ENCODE data around the gene CHMP4B.
A peak's percentile ranks its signal among the peaks of the same experiment; 100 is the strongest.

CHMP4B gene

GRCh38 chr20:33864324-33864963, 53.3 kb downstream of the CHMP4B start:
- H3K27me3 ChIP-seq (ENCODE audit: control insufficient read depth, insufficient read depth, low read length): no peaks in the 10 kb centered on the region
- H3K4me3 ChIP-seq (ENCODE audit: low read length): no peak overlapping the region
- no peak overlapping the region for H3K9ac ChIP-seq (ENCODE audit: low read length)
- H3K4me1 ChIP-seq (ENCODE audit: control insufficient read depth, insufficient read depth, low read length): no peaks in the 10 kb centered on the region
- H3K36me3 ChIP-seq (ENCODE audit: control insufficient read depth, insufficient read depth, low read length): no peaks in the 10 kb centered on the region
- no peak overlapping the region for H3K27ac ChIP-seq (ENCODE audit: low read depth, low read length)

- H3K4me3 ChIP-seq (ENCODE audit: low read length): no peak overlapping the region
- peaks cover under 1% of the 10 kb centered on the region for H3K4me1 ChIP-seq (ENCODE audit: control insufficient read depth, insufficient read depth, low read length)
- H3K27me3 ChIP-seq (ENCODE audit: control insufficient read depth, insufficient read depth, low read length): no peaks in the 10 kb centered on the region
- H3K9ac ChIP-seq (ENCODE audit: low read length): no peak overlapping the region
- no peak overlapping the region for H3K27ac ChIP-seq (ENCODE audit: low read depth, low read length)
- H3K36me3 ChIP-seq (ENCODE audit: control insufficient read depth, insufficient read depth, low read length): no peaks in the 10 kb centered on the region
These were observed 54.7 kb downstream of the CHMP4B start for GRCh38 chr20:33865761-33866370.

DNA sequence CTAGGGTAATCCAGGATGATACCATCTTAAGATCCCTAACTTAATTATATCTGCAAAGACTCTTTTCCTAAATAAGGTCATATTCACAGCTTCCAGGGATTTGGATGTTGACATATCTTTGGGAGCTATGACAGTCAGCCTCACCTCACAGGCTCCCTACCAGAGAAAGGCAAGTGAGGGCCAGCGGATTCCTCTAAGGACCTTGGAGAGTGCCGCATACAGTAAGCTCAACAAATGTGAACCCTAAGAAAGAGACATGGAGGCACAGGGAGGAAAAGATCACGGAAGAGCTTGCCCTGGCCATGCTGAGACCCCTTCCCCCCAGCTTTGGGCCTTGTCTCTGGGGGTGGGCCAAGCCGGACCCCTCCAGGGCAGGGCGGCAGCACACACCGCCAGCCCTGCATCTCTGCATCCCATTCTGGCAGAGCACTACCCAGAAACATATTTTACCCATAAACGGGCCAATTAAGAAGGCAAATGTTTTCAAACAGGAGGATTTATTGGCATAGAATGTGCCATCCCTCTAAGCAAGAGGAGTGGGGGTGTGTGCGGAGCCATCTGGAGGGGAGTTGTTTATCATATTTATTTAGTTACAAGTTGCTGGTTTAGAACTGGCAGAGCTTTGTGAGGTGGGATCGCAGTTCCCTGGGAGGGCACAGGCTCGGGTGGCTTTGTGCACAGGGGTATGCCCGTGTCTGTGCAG, 55.4 kb downstream of the CHMP4B start:
- Histone ChIP-seq H3K4me3 (ENCODE audit: low read length) (no peak overlapping the region), H3K27me3 (ENCODE audit: control insufficient read depth, insufficient read depth, low read length) (no peaks in the 10 kb centered on the region), H3K4me1 (ENCODE audit: control insufficient read depth, insufficient read depth, low read length) (peaks cover 5% of the 10 kb centered on the region), H3K9ac (ENCODE audit: low read length) (no peak overlapping the region), H3K36me3 (ENCODE audit: control insufficient read depth, insufficient read depth, low read length) (no peaks in the 10 kb centered on the region), H3K27ac (ENCODE audit: low read depth, low read length) (no peak overlapping the region)

DNA sequence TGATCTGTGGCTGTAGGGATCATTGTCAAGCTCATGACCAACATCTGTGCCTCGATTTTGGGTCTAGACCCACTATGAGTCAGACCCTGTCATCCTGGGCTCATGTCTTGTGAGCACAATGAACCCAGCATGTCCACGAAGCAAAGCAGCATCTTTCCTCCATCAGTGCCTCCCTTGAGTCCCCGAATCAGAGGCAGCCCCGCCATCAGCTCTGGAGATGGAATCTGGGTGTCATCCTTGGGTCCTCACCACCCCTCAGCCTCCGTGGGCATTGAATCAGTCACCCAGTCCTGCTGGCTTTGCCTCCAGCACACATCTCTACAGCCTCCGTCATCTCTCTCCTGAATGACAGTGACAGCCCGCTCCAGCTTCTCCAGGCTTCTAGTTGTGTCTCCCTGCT, 56.9 kb downstream of the CHMP4B start:
- Histone ChIP-seq H3K4me1 (ENCODE audit: control insufficient read depth, insufficient read depth, low read length) (peaks cover 10% of the 10 kb centered on the region), H3K9ac (ENCODE audit: low read length) (no peak overlapping the region), H3K27ac (ENCODE audit: low read depth, low read length) (no peak overlapping the region), H3K4me3 (ENCODE audit: low read length) (no peak overlapping the region), H3K27me3 (ENCODE audit: control insufficient read depth, insufficient read depth, low read length) (no peaks in the 10 kb centered on the region), H3K36me3 (ENCODE audit: control insufficient read depth, insufficient read depth, low read length) (no peaks in the 10 kb centered on the region)

- Histone ChIP-seq H3K4me3 (ENCODE audit: low read length) (no peak overlapping the region), H3K27me3 (ENCODE audit: control insufficient read depth, insufficient read depth, low read length) (no peaks in the 10 kb centered on the region), H3K9ac (ENCODE audit: low read length) (no peak overlapping the region), H3K4me1 (ENCODE audit: control insufficient read depth, insufficient read depth, low read length) (peaks cover 10% of the 10 kb centered on the region), H3K36me3 (ENCODE audit: control insufficient read depth, insufficient read depth, low read length) (no peaks in the 10 kb centered on the region), H3K27ac (ENCODE audit: low read depth, low read length) (no peak overlapping the region)
These were observed 57.4 kb downstream of the CHMP4B start for GRCh38 chr20:33868595-33868994.

DNA sequence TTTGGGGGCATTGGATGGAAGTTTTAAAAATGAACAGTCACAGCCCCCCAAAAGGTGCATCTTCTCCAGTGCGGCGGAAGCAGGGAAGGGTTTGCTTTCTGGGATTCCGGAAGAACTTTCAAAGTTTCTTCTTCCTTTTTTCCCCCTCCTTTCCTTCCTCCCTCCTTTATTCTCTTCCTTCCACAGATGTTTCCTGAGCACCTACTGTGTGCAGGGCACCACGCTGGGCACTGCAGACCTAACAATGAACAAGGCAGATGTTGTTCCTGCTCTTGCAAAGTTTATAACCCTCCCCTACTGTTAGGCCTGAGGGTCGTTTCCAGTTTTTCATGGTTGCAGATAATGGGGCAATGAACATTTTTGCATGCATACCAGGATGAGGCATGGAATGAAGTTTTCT, 58.1 kb downstream of the CHMP4B start:
- no peak overlapping the region for H3K4me3 ChIP-seq (ENCODE audit: low read length)
- no peak overlapping the region for H3K9ac ChIP-seq (ENCODE audit: low read length)
- peaks cover 10% of the 10 kb centered on the region for H3K4me1 ChIP-seq (ENCODE audit: control insufficient read depth, insufficient read depth, low read length)
- H3K36me3 ChIP-seq (ENCODE audit: control insufficient read depth, insufficient read depth, low read length): no peaks in the 10 kb centered on the region
- H3K27ac ChIP-seq (ENCODE audit: low read depth, low read length): no peak overlapping the region
- H3K27me3 ChIP-seq (ENCODE audit: control insufficient read depth, insufficient read depth, low read length): no peaks in the 10 kb centered on the region

DNA sequence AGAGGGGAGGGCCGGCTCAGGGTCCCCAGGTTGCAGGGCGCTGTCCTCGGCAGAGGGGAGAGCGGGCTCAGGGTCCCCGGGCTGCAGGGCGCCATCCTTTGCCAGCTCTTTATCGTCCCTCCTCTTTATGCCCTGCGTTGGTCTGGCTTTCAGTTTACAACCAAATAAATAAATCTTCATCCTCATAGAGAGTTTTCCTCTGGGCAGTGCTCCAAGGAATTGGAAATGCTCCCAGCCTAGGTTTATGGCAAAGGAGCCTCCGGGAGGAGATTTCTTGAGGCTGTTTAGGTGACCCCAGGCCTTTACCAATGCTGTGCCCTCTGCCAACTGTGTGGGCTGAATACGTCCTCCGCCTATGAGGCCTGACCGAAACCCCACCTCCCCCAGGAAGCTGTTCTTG, 60.2 kb downstream of the CHMP4B start:
- Histone ChIP-seq H3K27ac (ENCODE audit: low read depth, low read length) (peak overlapping the region; percentile 8), H3K9ac (ENCODE audit: low read length) (no peak overlapping the region), H3K36me3 (ENCODE audit: control insufficient read depth, insufficient read depth, low read length) (no peaks in the 10 kb centered on the region), H3K4me3 (ENCODE audit: low read length) (peak overlapping the region; percentile 41), H3K27me3 (ENCODE audit: control insufficient read depth, insufficient read depth, low read length) (no peaks in the 10 kb centered on the region), H3K4me1 (ENCODE audit: control insufficient read depth, insufficient read depth, low read length) (peaks cover 10% of the 10 kb centered on the region)

DNA sequence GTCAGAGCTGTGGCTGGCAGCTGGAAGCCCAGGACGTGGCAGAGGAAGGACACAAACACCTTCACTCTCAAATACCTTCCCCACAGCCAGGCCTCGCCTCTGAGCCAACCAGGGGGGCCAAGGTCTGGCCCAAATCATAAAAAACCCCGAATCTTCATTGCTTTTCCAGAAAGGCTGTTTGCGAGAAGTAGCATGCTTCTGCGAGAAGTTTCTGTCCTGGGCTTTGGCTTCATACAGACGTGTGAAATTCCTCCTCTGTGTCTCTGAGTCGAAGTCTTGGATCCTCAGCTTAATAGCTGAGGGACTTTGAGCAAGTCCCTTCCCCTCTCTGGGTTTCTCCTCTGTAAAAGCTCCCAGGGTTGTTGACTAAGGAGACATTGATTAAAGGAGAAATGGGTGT, 63.0 kb downstream of the CHMP4B start:
- Histone ChIP-seq H3K4me1 (ENCODE audit: control insufficient read depth, insufficient read depth, low read length) (peaks cover 10% of the 10 kb centered on the region), H3K4me3 (ENCODE audit: low read length) (no peak overlapping the region), H3K27ac (ENCODE audit: low read depth, low read length) (no peak overlapping the region), H3K27me3 (ENCODE audit: control insufficient read depth, insufficient read depth, low read length) (no peaks in the 10 kb centered on the region), H3K9ac (ENCODE audit: low read length) (no peak overlapping the region), H3K36me3 (ENCODE audit: control insufficient read depth, insufficient read depth, low read length) (no peaks in the 10 kb centered on the region)

DNA sequence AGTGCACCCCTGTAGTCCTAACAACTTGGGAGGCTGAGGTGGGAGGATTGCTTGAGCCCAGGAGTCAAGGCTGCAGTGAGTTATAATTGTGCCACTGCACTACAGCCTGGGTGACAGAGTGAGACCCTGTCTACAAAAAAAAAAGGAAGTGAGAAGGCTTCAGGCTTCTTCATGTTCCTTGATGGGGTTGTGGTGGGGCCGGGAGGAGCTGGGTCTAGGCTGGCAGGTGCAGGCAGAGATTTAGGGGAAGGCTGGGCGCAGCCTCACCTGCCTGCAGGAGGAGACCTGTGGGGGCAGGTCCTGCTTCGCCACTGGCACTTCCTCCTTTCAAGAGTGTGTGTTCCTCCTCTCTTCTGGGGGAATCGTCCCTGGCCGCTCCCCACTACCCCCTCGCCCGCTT, 63.9 kb downstream of the CHMP4B start:
- Histone ChIP-seq H3K4me1 (ENCODE audit: control insufficient read depth, insufficient read depth, low read length) (peaks cover 10% of the 10 kb centered on the region), H3K9ac (ENCODE audit: low read length) (no peak overlapping the region), H3K27ac (ENCODE audit: low read depth, low read length) (no peak overlapping the region), H3K4me3 (ENCODE audit: low read length) (no peak overlapping the region), H3K27me3 (ENCODE audit: control insufficient read depth, insufficient read depth, low read length) (no peaks in the 10 kb centered on the region), H3K36me3 (ENCODE audit: control insufficient read depth, insufficient read depth, low read length) (no peaks in the 10 kb centered on the region)

DNA sequence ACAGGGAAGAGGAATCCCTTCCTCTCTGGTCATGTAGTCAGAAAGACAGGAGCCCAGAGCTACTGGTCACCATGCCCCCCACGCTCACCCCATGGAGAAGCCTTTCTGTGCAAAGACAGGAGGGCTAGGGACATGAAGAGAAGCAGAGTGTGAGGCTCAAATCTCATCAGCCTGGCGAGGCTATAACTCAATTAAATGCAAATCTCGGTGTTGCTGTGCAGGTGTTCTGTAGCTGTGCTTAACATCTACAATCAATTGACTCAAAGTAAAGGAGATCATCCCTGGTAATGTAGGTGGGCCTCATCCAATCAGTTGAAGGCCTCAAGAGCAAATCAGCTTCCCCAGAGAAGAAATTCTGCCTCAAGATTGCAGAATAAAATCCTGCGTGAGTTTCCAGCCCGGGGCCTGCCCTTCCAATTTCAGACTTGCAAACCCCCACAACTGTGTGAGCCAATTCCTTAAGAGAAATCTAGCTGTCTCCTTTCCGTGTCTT, 64.4 kb downstream of the CHMP4B start:
- Histone ChIP-seq H3K9ac (ENCODE audit: low read length) (no peak overlapping the region), H3K36me3 (ENCODE audit: control insufficient read depth, insufficient read depth, low read length) (no peaks in the 10 kb centered on the region), H3K27ac (ENCODE audit: low read depth, low read length) (no peak overlapping the region), H3K27me3 (ENCODE audit: control insufficient read depth, insufficient read depth, low read length) (no peaks in the 10 kb centered on the region), H3K4me1 (ENCODE audit: control insufficient read depth, insufficient read depth, low read length) (peaks cover 10% of the 10 kb centered on the region), H3K4me3 (ENCODE audit: low read length) (no peak overlapping the region)

- no peaks in the 10 kb centered on the region for H3K4me1 ChIP-seq (ENCODE audit: control insufficient read depth, insufficient read depth, low read length)
- H3K4me3 ChIP-seq (ENCODE audit: low read length): no peak overlapping the region
- no peaks in the 10 kb centered on the region for H3K36me3 ChIP-seq (ENCODE audit: control insufficient read depth, insufficient read depth, low read length)
These were observed 67.4 kb downstream of the CHMP4B start for GRCh38 chr20:33878583-33878982.

GRCh38 chr20:33880396-33880795, 69.2 kb downstream of the CHMP4B start:
- H3K36me3 ChIP-seq (ENCODE audit: control insufficient read depth, insufficient read depth, low read length): no peaks in the 10 kb centered on the region
- no peak overlapping the region for H3K27ac ChIP-seq (ENCODE audit: low read depth, low read length)
- H3K9ac ChIP-seq (ENCODE audit: low read length): no peak overlapping the region
- no peaks in the 10 kb centered on the region for H3K4me1 ChIP-seq (ENCODE audit: control insufficient read depth, insufficient read depth, low read length)
- no peaks in the 10 kb centered on the region for H3K27me3 ChIP-seq (ENCODE audit: control insufficient read depth, insufficient read depth, low read length)
- no peak overlapping the region for H3K4me3 ChIP-seq (ENCODE audit: low read length)

More at GRCh38 chr20:33878583-33878982, 67.4 kb downstream of the CHMP4B start:
- Histone ChIP-seq H3K27me3 (ENCODE audit: control insufficient read depth, insufficient read depth, low read length) (no peaks in the 10 kb centered on the region), H3K9ac (ENCODE audit: low read length) (no peak overlapping the region), H3K27ac (ENCODE audit: low read depth, low read length) (no peak overlapping the region)
